Gastroesophageal sphincter (tissue), 3 donors: ENCODE measurements around the gene LRRC58.
"Not testable (repeated sequence)": the region's sequence is repeated elsewhere in the genome, so short reads cannot be mapped to it uniquely, and the experiment has no call there.

Source experiments
- CTCF ChIP-seq, 4 experiments: fragments of 200-600 bp in 2 of 4; fragments of 450-650 bp in 2 of 4; sonication (generic) in 1 of 4; IDR thresholded peaks; one replicate each; pipeline ENCODE4 v1.5.1; 2017 to 2019; ENCODE audit warnings: antibody characterized with exemption in 4 of 4, mild to moderate bottlenecking in 2 of 4, moderate library complexity in 2 of 4
- EP300 ChIP-seq: sonication (generic); formaldehyde crosslinking; IDR thresholded peaks from one replicate; pipeline ENCODE4 v1.6.1; 2017; ENCODE audit warnings: antibody characterized with exemption, mild to moderate bottlenecking

- not testable (repeated sequence) for TF ChIP-seq CTCF (IDR thresholded peaks at IDR 0.05); EP300
Observed at GRCh38 chr3:120323761-120324160, 25.4 kb downstream of the LRRC58 start.
